NCI-H82 treated with DMSO at 0.1 percent for 48 hours (cell line): ENCODE data around the gene C9orf152.
"Not testable (repeated sequence)": the region's sequence is repeated elsewhere in the genome, so short reads cannot be mapped to it uniquely, and the experiment has no call there.

Experiments used
- DNase-seq: peaks from one replicate; lab custom pipeline; 2025; ENCODE audit not compliant: unreplicated experiment; lab: John Stamatoyannopoulos, UW

C9orf152 gene

DNA sequence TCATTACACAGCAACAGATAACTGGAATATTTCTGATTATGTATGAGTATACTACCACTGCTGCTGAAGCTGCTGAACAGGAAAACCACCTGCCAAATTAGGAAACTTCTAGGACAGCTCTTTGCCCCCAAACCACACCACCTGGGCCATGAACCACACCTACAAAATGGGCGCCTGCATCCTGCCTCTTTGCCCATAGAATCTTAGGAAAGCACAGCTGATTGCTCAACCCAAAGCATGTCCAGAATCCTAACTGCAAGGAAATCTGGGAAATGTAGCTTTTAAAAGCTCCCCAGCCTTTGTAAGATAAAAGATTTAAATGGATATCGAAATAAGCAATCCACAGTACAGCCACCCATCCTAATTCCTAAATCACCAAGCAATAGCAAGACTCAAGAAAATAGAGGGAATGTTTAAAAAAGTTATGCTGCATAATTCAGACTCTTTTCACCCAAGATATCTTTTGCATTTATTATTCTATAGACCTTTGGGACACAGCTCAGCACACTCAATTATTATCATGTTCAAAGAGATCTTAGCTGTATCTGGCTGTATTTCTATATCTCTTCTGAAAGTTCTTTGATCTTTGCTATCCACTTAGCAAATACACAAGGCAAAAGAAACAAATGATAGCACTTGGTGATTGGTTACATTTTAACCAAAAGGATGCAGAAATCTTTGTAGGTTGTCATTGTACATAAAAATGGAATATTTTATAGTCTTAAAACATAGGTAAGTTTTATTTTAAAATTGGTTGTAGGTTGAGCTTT is 6.8 kb upstream of the C9orf152 start:
- DNase-seq = no peak

- no peak for DNase-seq
Measured at GRCh38 chr9:110214090-110214489, 6.1 kb upstream of the C9orf152 start.

DNA sequence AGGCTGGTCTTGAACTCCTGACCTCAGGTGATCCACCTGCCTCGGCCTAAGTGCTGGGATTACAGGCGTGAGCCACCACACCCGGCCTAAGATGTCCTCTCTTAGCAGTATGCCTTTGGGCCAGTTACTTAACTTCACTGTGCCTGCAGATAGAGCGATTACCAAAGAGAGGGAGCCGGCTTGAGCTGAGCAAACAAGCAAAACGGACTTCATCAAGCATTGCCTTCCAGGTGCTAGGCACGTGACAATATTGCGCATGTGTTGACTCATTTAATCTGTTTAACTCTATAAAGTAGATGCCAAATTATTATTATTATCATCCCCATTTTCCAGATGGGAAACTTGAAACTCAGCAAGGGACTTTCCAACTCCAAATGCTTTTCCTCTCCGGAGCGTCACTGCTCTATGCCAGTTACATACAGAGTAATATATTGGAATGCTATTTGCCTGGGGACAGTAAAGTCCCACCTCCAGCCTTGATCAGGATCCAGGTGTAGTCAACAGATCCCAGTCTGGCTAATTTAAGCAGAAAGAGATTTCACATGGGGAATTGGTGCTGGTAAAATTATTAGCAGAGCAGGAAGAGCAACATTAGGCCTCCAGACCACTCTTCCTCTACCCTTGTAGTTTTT is 5.6 kb upstream of the C9orf152 start:
- no peak for DNase-seq

DNA sequence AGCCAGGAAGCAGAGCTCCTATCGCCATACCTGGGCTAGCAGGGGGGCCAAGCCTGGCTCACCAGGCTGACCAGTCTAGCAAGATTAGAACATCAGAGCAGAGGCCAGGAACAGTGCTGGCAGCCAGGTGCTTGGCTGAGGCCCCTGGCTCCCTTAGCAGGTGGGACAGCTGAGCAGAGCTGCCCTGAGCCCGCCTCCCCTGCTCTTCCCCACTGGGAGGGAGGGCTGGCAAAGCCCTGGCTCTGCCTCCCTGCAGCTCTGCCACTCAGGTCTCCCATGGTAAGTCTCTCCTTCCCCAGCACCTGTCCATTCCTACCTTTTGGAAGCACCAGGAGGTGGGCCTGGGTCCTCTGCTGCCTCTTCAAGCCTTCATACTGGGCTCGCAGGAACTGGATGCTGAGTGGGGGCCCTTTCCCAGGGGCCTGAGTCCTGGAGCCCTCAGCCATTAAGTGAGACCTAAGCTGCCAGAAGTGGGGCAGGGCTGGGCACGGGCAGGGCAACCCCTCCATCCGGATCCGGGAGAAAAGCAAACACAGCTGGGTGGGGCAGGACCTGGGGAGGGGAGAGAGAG is 803 bp downstream of the C9orf152 start:
- no peak for DNase-seq

DNA sequence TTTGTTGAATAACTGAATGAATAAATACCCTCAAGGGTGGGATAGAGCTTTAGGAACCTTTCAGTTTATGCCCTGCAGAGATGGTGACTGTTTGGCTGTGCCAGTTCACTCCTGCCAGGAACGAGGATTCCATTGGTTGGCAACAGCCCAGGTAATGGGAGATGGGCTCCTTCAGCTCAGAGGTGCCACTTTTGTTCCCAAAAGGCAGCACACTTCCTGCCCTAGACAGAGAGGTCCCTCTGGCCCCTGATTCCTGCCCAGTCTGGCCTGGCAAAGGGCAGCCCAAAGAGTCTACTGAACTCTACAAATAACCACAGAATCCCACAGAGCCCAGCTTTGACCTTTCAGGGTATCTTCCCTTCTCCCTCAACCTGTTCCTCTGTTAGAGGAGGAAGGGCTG is 1.6 kb downstream of the C9orf152 start:
- no peak for DNase-seq

DNA sequence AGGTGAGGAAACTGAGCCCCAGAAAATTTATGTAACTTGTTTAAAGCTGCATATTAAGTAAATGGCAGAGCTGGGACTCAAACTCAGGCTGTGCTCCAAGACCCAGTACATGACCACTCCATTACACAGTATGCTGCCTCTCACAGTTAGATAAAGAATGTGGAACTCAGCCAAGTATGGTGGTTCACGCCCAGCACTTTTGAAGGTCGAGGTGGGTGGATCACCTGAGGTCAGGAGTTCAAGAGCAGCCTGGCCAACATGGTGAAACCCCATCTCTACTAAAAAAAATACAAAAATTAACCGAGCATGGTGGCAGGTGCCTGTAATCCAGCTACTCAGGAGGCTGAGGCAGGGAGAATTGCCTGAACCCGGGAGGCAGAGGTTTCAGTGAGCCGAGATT is 2.3 kb downstream of the C9orf152 start:
- DNase-seq = not testable (repeated sequence)

- no peak for DNase-seq
Measured at GRCh38 chr9:110202232-110202631, 5.7 kb downstream of the C9orf152 start.

DNA sequence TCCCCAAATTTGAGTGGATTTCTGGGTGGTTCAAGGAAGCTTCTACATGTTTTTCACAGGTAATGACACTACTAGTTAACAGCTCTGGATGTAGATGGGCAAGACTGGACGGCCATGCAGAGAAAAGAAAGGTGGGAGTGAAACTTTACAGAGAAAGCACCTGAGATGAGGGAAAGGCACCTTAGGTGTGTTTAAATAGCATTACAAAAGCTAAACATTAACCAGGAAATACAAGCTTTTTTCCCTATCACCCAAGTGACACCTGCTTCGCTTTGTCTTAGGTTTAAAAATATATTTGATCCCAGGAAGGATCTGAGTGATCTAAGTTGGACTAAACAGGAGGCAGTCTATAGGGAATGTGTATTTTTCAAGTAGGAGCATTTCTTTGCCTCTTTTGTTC is 8.3 kb downstream of the C9orf152 start:
- DNase-seq = no peak

GRCh38 chr9:110198357-110198756 is 9.6 kb downstream of the C9orf152 start:
- no peak for DNase-seq

DNA sequence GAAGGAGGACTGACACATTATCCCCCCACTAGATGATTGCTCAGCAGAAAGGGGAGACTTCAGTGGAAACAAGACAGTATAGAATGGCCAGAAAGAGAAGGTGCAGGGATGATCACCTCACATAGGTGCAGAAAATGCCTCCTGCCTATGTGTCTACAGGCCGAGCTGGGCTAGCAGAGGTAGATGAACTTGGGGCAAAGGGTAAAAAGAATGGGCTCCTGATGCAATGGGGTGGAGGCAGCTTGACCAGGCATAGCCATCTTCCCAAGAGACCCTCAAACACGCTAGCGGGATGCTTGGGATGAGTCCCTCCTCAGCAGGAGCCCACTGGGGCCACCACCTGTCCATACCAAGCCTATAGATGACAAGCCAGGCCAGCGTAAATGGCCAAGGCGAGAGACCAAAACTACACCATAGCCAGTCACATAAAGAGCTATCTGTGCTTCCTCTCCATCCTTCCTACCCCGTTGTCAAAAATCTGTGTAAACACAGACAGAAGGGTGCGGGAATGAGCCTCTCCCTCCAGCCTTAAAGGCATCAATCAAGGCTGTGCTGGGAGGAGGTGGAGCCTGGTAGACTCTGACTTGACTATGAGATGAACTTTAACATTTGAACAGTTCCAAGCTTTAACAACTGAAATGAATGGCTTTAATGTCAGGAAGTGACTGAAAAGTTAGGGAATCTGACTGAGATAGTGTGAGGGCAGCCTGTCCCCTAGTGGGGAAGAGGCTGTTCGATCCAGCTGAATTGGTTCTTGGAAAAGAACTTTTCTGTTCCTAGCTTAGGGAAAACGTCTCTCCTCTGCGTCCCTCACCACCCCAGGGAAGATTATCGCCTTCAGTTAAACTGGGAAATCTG is 10.4 kb downstream of the C9orf152 start:
- DNase-seq = no peak

DNA sequence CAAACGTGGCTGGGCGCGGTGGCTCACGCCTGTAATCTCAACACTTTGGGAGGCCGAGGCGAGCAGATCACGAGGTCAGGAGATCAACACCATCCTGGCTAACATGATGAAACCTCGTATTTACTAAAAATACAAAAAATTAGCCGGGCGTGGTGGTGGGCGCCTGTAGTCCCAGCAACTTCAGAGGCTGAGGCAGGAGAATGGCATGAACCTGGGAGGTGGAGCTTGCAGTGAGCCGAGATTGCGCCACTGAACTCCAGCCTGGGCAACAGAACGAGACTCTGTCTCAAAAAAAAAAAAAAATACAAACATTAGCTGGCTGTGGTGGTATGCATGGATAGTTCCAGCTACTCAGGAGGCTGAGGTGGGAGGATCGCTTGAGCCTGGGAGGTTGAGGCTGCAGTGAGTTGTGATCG is 11.9 kb downstream of the C9orf152 start:
- not testable (repeated sequence) for DNase-seq

DNA sequence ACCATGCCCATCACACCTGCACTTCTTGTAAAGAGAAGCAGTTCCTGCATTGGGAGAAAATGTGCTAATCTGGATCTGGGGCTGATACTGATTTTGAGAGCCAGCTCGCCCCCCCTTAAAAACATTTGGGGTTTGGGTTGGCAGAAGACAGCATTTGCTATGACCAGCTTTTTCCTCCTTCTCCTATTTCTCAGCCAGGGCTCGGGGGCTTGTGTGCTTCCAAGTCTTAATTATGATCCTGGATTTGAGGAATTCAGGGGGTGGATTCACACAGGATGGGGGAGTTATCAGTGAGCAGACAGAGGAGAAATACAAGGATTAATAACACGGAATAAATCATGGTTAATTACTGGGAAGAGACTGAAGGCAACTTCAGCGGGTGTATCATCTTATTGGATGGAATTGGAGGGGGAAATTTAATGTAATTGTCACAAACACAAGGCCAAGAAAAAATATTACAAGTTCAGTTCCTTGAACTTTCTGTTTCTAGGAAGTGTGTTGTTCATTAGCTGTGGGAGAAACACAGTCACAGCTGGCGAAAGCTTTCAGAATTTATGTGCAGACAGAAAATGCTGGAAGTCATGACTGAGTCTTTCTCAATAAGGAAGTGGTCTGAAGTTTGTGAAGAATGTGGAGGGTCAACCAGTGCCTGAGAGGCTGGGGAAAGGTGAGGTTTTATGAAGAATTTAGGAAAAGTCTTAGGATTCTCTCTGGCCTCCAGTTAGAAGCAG is 15.3 kb downstream of the C9orf152 start:
- no peak for DNase-seq

- no peak for DNase-seq
Measured at GRCh38 chr9:110191615-110192014, 16.3 kb downstream of the C9orf152 start.

DNA sequence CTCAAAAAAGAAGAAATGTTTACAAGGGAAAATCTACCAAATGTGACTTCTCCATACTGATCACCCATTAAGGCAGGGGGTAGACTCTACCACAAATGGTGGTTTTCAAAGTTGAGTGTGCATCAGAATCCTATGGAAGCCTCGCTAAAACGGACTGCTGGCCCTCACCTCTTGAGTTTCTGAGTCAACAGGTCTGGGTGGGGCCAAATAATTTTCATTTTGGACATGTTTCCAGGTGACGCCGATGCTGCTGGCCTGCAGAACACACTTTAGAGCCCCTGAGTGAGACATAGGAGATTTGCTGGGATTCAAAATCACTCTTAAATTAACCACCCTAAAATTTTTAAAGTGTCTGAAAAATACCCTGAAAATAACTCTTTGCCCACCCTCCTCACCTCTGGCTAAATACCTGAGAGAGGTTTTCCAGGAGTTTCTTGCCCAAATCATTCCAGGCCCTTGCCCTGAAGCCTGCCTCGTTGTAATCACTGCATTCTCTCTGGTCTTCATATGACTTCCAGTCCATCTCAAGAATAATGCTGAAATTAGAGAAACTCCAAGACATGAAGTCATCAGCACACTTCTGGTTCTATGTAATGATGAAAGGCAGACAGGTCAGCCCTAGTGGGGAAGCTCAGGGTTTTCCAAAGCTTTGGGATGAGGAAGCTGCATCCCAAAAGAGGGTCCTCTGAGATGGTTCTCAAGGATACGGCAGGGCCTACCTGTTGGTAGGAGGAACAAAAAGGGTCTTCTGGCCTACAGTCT is 18.2 kb downstream of the C9orf152 start:
- no peak for DNase-seq

GRCh38 chr9:110188991-110189390 is 19.0 kb downstream of the C9orf152 start:
- DNase-seq = no peak

GRCh38 chr9:110188101-110188500 is 19.9 kb downstream of the C9orf152 start:
- DNase-seq = no peak

DNA sequence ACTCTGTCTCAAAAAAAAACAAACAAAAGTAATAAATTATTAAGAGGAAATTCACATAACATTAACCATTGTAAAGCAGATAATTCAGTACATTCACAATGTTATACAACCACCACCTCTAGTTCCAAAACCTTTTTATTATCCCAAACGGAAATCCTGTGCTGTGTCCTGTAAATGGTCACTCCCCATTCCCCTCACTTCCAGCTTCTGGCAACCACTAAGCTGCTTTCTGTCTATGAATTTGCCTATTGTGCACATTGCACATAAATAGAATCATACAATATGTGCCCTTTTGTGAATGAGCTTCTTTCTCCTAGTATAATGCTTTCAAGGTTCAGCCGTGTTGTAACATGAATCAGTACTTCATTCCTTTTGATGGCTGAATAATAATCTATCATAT is 20.8 kb downstream of the C9orf152 start:
- DNase-seq = no peak

DNA sequence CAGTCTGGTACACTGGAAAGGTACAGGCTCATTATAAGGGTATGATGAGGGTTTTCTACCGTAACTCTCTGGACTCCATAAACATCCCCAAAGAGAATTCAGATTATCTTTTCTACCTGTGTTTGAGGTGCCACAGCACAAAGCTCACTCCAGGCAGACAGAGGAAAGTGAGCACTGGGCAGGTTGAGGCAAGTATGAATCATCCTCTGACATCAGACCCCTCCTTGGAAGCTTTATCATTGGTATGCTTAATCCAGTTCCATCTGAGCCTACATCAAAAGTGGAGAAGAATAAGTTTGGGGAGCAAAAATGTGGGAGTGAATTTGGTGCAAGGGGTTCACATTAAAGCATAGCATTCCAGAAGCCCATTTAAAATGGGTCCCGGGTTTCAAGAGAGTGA is 21.7 kb downstream of the C9orf152 start:
- no peak for DNase-seq

DNA sequence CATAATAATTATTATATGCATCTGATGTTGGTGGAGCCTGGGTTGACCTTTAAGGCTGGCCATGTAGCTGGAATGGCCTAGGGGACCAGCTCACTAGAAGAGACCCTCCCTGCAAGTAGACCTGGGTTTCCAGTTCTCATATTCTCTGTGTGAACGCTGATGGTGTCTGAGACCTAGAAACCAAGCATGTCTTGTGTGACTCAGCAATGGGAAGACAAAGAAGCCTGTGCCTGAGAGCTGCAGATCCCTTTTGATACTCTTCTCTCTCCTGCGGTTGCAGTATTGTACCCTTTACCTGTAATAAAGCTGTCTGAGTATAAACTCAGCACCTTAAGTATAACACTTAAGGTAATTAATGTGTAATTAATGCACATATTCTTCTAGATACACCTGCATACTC is 22.2 kb downstream of the C9orf152 start:
- DNase-seq = no peak
